ENCODE measurements around the gene FAM9A. TPM values are rescaled to one million over a fixed set of nuclear protein-coding genes. Genes with fewer than 3 reads are reported as not detected.

FAM9A gene
- total RNA-seq, 2 donors from 2014 or later = 1.3 TPM; not detected in 1

Other genes with a start within 250 kb of the FAM9A start
- gene ANOS1, start 69.2 kb downstream of the FAM9A start, total RNA-seq = 10 to 100 TPM; 23.6 to 31.9 TPM
- 1 to 10 TPM in 1 of 2 donors, not detected in 1; 1.4 TPM for gene FAM9B, start 232.7 kb upstream of the FAM9A start, total RNA-seq

All from prostate gland (tissue), 2 donors.